HepG2 (cell line): ENCODE measurements around the gene SLC25A23. TPM values are rescaled to one million over a fixed set of nuclear protein-coding genes. Genes with fewer than 3 reads are reported as not detected.

Experiments
- DNMT3B ChIP-seq: conservative IDR thresholded peaks from 2 replicates; pipeline ENCODE4 v1.6.1; 2016; ENCODE audit warnings: missing biosample characterization, control low read depth
- SMAD9 ChIP-seq: sonication (generic); formaldehyde crosslinking; IDR thresholded peaks from 2 replicates; pipeline ENCODE4 v1.5.1; 2020; ENCODE audit warnings: mild to moderate bottlenecking, missing genetic modification reagents
- TSC22D2 ChIP-seq: sonication (generic); formaldehyde crosslinking; IDR thresholded peaks from 2 replicates; pipeline ENCODE4 v1.5.1; 2020; ENCODE audit warnings: missing genetic modification reagents, mild to moderate bottlenecking, borderline replicate concordance
- polyA plus RNA-seq, 8 experiments: library from polyadenylated mRNA; depleted of rRNA in 3 of 8; stranded (reverse) in 7 of 8; unstranded in 1 of 8; fragments of >200 nt; fragmentation: Illumina TruSeq in 4 of 8; extraction: Trizol in 4 of 8; gene quantifications; 2 replicates each; pipeline versions ENCODE4 v1.2.1 to v1.2.3, GENCODE V29; 2011 to 2016; ENCODE audit warnings: low read depth in 4 of 8, missing spikeins in 1 of 8, mixed read lengths in 1 of 8; ENCODE audit not compliant: insufficient read depth in 1 of 8
- total RNA-seq, 5 experiments: library from RNA; depleted of rRNA; stranded (reverse); fragments of >200 nt; fragmentation: Illumina TruSeq; extraction: Trizol; gene quantifications; 2 replicates each; pipeline ENCODE4 v1.2.3, GENCODE V29; 2016; ENCODE audit warnings: low read depth in 1 of 5
- TF ChIP-seq, protein P1 (sequence below): sonication (generic); formaldehyde crosslinking; IDR thresholded peaks from 2 replicates; pipeline ENCODE4 v1.4.0; 2020; ENCODE audit warnings: mild to moderate bottlenecking, missing genetic modification reagents
- TF ChIP-seq, protein P2 (sequence below): sonication (generic); formaldehyde crosslinking; IDR thresholded peaks from 2 replicates; pipeline ENCODE4 v1.4.0; 2020; ENCODE audit warnings: missing genetic modification reagents, mild to moderate bottlenecking, borderline replicate concordance
- TF ChIP-seq, protein P3 (sequence below): sonication (generic); formaldehyde crosslinking; IDR thresholded peaks from 2 replicates; pipeline ENCODE4 v1.5.0; 2020; ENCODE audit warnings: mild to moderate bottlenecking, missing genetic modification reagents, borderline replicate concordance
- TF ChIP-seq, protein P4 (sequence below): IDR thresholded peaks from 2 replicates; pipeline ENCODE4 v1.6.1; 2016; ENCODE audit warnings: missing biosample characterization, missing genetic modification reagents, low read depth
- TF ChIP-seq, protein P5 (sequence below): sonication (generic); formaldehyde crosslinking; IDR thresholded peaks from 2 replicates; pipeline ENCODE4 v1.5.0; 2020; ENCODE audit warnings: mild to moderate bottlenecking, missing genetic modification reagents

Gene SLC25A23
- total and polyA plus RNA-seq, 2 of the 13 experiments (the other 11 are each of a cell fraction or from before 2014, with no cell fraction given), result 12.4 to 15.2 TPM

DNA sequence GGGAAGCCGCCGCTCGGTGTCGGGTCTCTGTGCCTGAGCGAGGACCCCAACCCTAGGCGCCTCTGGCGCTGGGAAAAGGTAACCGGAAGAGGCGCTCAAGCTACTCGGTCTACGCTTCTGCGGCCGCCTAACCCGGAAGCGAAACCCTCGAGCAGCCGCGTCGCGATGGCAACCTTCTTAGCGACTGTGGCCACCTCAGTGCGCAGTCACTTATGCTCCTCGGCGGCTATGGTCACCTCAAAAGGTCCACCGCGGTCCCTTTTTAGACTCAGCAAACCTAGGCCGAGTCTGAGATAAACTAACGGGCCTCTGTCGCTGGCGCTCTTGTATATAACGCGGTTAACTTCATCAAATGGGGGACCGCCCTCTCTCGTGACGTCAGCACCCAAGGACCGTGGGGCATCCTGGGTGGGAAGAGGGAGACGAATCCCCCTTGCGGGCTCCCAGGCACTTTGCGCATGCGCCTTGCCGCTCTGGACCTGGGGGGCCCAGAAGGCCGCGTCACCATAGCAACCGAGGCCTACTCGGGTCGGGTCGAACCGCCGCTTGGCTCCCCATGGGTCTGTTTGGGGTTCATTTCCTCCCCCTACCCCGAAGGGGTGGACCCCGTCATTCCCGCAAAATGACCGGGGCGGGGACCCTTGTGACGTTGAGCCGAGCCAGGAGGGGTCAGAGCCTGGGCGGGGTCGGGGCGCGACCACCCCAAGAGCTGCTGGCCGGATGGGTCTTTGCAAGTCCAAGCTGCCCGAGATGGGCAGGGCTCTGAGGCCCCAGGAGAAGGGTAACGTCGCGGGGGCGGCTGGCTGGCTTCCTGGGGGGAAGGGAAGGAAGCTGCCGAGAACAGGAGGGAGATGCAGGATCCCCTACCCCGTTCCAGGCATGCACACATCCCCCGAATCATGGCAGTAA, 66.3 kb downstream of the SLC25A23 start, which contains the start of gene GTF2F1 (continued):
- TF ChIP-seq, protein P1, sequence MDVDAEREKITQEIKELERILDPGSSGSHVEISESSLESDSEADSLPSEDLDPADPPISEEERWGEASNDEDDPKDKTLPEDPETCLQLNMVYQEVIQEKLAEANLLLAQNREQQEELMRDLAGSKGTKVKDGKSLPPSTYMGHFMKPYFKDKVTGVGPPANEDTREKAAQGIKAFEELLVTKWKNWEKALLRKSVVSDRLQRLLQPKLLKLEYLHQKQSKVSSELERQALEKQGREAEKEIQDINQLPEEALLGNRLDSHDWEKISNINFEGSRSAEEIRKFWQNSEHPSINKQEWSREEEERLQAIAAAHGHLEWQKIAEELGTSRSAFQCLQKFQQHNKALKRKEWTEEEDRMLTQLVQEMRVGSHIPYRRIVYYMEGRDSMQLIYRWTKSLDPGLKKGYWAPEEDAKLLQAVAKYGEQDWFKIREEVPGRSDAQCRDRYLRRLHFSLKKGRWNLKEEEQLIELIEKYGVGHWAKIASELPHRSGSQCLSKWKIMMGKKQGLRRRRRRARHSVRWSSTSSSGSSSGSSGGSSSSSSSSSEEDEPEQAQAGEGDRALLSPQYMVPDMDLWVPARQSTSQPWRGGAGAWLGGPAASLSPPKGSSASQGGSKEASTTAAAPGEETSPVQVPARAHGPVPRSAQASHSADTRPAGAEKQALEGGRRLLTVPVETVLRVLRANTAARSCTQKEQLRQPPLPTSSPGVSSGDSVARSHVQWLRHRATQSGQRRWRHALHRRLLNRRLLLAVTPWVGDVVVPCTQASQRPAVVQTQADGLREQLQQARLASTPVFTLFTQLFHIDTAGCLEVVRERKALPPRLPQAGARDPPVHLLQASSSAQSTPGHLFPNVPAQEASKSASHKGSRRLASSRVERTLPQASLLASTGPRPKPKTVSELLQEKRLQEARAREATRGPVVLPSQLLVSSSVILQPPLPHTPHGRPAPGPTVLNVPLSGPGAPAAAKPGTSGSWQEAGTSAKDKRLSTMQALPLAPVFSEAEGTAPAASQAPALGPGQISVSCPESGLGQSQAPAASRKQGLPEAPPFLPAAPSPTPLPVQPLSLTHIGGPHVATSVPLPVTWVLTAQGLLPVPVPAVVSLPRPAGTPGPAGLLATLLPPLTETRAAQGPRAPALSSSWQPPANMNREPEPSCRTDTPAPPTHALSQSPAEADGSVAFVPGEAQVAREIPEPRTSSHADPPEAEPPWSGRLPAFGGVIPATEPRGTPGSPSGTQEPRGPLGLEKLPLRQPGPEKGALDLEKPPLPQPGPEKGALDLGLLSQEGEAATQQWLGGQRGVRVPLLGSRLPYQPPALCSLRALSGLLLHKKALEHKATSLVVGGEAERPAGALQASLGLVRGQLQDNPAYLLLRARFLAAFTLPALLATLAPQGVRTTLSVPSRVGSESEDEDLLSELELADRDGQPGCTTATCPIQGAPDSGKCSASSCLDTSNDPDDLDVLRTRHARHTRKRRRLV, result peak; percentile 28; the same call in 1 of the 2 replicates
- no peak for TF ChIP-seq SMAD9 (CRISPR knock-in tag)
- TF ChIP-seq DNMT3B (CRISPR knock-in tag), result no peak
- no peak for TF ChIP-seq TSC22D2 (CRISPR knock-in tag)
- TF ChIP-seq, protein P2, sequence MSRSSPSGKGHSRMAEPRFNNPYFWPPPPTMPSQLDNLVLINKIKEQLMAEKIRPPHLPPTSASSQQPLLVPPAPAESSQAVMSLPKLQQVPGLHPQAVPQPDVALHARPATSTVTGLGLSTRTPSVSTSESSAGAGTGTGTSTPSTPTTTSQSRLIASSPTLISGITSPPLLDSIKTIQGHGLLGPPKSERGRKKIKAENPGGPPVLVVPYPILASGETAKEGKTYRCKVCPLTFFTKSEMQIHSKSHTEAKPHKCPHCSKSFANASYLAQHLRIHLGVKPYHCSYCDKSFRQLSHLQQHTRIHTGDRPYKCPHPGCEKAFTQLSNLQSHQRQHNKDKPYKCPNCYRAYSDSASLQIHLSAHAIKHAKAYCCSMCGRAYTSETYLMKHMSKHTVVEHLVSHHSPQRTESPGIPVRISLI, result no peak
- TF ChIP-seq, protein P3, sequence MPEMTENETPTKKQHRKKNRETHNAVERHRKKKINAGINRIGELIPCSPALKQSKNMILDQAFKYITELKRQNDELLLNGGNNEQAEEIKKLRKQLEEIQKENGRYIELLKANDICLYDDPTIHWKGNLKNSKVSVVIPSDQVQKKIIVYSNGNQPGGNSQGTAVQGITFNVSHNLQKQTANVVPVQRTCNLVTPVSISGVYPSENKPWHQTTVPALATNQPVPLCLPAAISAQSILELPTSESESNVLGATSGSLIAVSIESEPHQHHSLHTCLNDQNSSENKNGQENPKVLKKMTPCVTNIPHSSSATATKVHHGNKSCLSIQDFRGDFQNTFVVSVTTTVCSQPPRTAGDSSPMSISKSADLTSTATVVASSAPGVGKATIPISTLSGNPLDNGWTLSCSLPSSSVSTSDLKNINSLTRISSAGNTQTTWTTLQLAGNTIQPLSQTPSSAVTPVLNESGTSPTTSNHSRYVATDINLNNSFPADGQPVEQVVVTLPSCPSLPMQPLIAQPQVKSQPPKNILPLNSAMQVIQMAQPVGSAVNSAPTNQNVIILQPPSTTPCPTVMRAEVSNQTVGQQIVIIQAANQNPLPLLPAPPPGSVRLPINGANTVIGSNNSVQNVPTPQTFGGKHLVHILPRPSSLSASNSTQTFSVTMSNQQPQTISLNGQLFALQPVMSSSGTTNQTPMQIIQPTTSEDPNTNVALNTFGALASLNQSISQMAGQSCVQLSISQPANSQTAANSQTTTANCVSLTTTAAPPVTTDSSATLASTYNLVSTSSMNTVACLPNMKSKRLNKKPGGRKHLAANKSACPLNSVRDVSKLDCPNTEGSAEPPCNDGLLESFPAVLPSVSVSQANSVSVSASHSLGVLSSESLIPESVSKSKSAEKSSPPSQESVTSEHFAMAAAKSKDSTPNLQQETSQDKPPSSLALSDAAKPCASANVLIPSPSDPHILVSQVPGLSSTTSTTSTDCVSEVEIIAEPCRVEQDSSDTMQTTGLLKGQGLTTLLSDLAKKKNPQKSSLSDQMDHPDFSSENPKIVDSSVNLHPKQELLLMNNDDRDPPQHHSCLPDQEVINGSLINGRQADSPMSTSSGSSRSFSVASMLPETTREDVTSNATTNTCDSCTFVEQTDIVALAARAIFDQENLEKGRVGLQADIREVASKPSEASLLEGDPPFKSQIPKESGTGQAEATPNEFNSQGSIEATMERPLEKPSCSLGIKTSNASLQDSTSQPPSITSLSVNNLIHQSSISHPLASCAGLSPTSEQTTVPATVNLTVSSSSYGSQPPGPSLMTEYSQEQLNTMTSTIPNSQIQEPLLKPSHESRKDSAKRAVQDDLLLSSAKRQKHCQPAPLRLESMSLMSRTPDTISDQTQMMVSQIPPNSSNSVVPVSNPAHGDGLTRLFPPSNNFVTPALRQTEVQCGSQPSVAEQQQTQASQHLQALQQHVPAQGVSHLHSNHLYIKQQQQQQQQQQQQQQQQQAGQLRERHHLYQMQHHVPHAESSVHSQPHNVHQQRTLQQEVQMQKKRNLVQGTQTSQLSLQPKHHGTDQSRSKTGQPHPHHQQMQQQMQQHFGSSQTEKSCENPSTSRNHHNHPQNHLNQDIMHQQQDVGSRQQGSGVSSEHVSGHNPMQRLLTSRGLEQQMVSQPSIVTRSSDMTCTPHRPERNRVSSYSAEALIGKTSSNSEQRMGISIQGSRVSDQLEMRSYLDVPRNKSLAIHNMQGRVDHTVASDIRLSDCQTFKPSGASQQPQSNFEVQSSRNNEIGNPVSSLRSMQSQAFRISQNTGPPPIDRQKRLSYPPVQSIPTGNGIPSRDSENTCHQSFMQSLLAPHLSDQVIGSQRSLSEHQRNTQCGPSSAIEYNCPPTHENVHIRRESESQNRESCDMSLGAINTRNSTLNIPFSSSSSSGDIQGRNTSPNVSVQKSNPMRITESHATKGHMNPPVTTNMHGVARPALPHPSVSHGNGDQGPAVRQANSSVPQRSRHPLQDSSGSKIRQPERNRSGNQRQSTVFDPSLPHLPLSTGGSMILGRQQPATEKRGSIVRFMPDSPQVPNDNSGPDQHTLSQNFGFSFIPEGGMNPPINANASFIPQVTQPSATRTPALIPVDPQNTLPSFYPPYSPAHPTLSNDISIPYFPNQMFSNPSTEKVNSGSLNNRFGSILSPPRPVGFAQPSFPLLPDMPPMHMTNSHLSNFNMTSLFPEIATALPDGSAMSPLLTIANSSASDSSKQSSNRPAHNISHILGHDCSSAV (CRISPR knock-in tag), result no peak
- TF ChIP-seq, protein P4, sequence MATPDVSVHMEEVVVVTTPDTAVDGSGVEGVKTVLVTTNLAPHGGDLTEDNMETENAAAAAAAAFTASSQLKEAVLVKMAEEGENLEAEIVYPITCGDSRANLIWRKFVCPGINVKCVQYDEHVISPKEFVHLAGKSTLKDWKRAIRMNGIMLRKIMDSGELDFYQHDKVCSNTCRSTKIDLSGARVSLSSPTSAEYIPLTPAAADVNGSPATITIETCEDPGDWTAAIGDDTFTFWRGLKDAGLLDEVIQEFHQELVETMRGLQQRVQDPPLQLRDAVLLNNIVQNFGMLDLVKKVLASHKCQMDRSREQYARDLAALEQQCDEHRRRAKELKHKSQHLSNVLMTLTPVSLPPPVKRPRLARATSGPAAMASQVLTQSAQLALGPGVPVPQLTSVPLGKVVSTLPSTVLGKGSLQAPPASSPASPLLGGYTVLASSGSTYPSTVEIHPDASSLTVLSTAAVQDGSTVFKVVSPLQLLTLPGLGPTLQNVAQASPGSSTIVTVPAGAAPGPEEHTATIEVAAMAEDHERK (CRISPR knock-in tag), result 0 out of 2 replicates have a peak, but pooled peaks have one; percentile 41
- TF ChIP-seq, protein P5, sequence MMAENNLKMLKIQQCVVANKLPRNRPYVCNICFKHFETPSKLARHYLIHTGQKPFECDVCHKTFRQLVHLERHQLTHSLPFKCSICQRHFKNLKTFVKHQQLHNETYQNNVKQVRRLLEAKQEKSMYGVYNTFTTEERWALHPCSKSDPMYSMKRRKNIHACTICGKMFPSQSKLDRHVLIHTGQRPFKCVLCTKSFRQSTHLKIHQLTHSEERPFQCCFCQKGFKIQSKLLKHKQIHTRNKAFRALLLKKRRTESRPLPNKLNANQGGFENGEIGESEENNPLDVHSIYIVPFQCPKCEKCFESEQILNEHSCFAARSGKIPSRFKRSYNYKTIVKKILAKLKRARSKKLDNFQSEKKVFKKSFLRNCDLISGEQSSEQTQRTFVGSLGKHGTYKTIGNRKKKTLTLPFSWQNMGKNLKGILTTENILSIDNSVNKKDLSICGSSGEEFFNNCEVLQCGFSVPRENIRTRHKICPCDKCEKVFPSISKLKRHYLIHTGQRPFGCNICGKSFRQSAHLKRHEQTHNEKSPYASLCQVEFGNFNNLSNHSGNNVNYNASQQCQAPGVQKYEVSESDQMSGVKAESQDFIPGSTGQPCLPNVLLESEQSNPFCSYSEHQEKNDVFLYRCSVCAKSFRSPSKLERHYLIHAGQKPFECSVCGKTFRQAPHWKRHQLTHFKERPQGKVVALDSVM, result no peak
